ENCODE results near the gene SHB.

DNA sequence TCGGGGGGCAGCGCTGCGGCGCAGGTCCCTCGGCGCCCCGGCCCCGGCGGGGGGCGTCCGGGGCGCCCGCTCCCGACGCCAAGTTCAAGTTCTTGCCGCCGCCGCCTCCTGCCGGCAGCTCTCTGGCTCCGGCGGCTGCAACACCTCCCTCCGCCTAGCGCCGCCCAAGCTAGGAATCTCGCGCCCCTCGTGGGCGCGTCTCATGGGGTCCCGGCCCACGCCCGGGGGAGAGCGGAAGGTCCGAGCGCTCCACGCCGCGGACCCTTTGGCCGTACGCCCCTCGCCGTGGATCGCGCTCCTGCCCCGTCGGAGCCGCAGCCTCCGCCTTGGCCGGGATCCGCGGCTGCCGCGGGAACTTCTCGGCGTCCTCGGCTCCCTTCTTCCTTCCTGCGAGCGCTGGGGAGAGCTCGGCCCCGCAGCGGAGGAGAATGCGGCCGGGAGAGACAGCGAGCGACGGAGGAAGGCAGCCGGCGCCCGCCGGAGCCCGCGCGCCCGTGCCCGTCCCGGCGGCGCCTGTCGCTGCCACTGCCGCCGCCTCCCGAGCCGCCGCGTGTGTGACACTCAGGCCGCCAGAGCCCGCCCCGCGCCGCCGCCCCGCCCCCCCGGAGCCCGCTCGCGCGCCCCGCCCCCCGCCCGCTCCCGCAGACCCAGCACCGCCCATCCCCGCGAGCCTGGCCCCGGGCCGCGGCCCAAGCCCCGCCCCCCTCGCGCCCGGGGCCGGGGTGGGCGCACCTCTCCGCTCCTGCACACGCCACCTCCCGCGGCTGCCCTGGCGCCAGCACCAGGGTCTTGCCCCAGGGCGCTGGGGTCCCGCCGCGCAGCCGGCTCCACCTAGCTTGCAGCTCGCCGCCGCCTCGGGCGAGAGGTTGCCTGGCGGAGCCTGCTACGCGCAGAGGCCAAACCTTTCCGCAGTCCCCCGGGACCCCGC is at the start of gene SHB:
- TF ChIP-seq CTCF (IDR thresholded peaks at IDR 0.05) (peak in 1 of 2 donors; percentile 30), POLR2A (IDR thresholded peaks at IDR 0.05) (peak; percentile 37 to 69), POLR2AphosphoS5 (IDR thresholded peaks at IDR 0.05) (no peak), EP300 (IDR thresholded peaks at IDR 0.05) (no peak)
